Osteoblast (primary cell): ENCODE measurements around the gene WNK2. TPM values are rescaled to one million over a fixed set of nuclear protein-coding genes. Genes with fewer than 3 reads are reported as not detected.

Experiments used
- DNase-seq: peaks from one replicate; pipeline ENCODE4 v3.0.0; 2011; ENCODE audit warnings: low spot score, mixed read lengths; ENCODE audit not compliant: insufficient read length; ENCODE audit errors: missing footprints
- H2AFZ ChIP-seq: 2 replicates; pipeline ENCODE4 v1.6.0; 2011; ENCODE audit warnings: mild to moderate bottlenecking, low read length
- H3K27ac ChIP-seq: 2 replicates; pipeline ENCODE4 v1.5.1; 2011; ENCODE audit warnings: mild to moderate bottlenecking, low read depth, low read length, moderate library complexity
- H3K27me3 ChIP-seq: 2 replicates; pipeline ENCODE4 v1.6.0; 2012; ENCODE audit warnings: mild to moderate bottlenecking, control low read depth, inconsistent platforms, low read length, moderate library complexity; ENCODE audit not compliant: insufficient read depth
- H3K36me3 ChIP-seq: 2 replicates; pipeline ENCODE4 v1.5.1; 2011; ENCODE audit warnings: mild to moderate bottlenecking, low read length, control low read depth, moderate library complexity; ENCODE audit not compliant: insufficient read depth
- H3K4me1 ChIP-seq: 2 replicates; pipeline ENCODE4 v1.5.1; 2011; ENCODE audit warnings: mild to moderate bottlenecking, low read length, control low read depth, moderate library complexity; ENCODE audit not compliant: insufficient read depth
- H3K4me2 ChIP-seq: 2 replicates; pipeline ENCODE4 v1.6.0; 2011; ENCODE audit warnings: mild to moderate bottlenecking, low read length; ENCODE audit not compliant: insufficient read depth
- H3K4me3 ChIP-seq: fragments of 200-600 bp; sonication (generic); 3 replicates; pipeline ENCODE4 v1.5.1; 2012; ENCODE audit warnings: mild to moderate bottlenecking, low read length, inconsistent platforms; ENCODE audit not compliant: insufficient read depth
- H3K79me2 ChIP-seq: 2 replicates; pipeline ENCODE4 v1.6.0; 2012; ENCODE audit warnings: mild to moderate bottlenecking, low read length, control low read depth, inconsistent platforms; ENCODE audit not compliant: insufficient read depth
- H3K9me3 ChIP-seq: 2 replicates; pipeline ENCODE4 v1.5.1; 2011; ENCODE audit warnings: low read depth, low read length, control low read depth
- H4K20me1 ChIP-seq: 2 replicates; pipeline ENCODE4 v1.6.0; 2012; ENCODE audit warnings: mild to moderate bottlenecking, low read length, control low read depth; ENCODE audit not compliant: insufficient read depth
- CTCF ChIP-seq: IDR thresholded peaks from 2 replicates; pipeline ENCODE4 v1.5.1; 2011; ENCODE audit warnings: mild to moderate bottlenecking, low read depth, low read length, moderate library complexity; ENCODE audit errors: extremely low read depth
- total RNA-seq: library from RNA; depleted of rRNA; stranded (reverse); fragments of >200 nt; gene quantifications from 2 replicates; pipeline ENCODE4 v1.2.3, GENCODE V29; 2012

The WNK2 gene
- total RNA-seq, 1 donor: not detected

- H4K20me1 ChIP-seq: no peaks in the 10 kb centered on the region
- H3K4me3 ChIP-seq: no peak overlapping the region
- no peak overlapping the region for H3K4me2 ChIP-seq
- no peak overlapping the region for H2AFZ ChIP-seq
- peak; percentile 66 for DNase-seq
- H3K27me3 ChIP-seq: no peaks in the 10 kb centered on the region
- H3K79me2 ChIP-seq: no peaks in the 10 kb centered on the region
- no peaks in the 10 kb centered on the region for H3K4me1 ChIP-seq
- no peaks in the 10 kb centered on the region for H3K9me3 ChIP-seq
- H3K36me3 ChIP-seq: no peaks in the 10 kb centered on the region
- TF ChIP-seq CTCF: no peak
- H3K27ac ChIP-seq: no peak overlapping the region
Measured at GRCh38 chr9:93260263-93261066, 76.5 kb downstream of the WNK2 start.

DNA sequence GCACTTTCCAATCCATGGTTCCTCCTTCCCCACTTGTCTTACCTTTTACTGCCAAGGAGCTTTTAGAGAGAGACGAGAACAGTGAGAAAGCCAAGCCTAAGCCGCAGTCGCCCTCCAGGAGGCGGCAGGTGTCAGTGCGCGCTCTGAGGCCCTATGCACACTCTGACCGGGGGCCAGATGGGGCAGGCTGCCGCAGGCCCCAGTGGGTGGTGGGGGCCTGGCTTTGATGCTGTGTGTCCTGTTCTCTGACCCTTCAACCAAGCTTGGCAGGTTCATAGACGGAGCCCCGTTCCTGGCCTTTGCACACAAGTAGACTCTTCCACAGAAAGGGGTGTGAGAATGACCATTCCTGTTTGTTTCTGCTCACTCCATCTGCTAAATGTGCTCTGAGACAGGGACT is 77.3 kb downstream of the WNK2 start:
- H3K4me3 ChIP-seq: no peak overlapping the region
- H3K79me2 ChIP-seq: no peaks in the 10 kb centered on the region
- H3K36me3 ChIP-seq: no peaks in the 10 kb centered on the region
- H4K20me1 ChIP-seq: no peaks in the 10 kb centered on the region
- no peaks in the 10 kb centered on the region for H3K9me3 ChIP-seq
- no peak overlapping the region for H2AFZ ChIP-seq
- no peak overlapping the region for H3K4me2 ChIP-seq
- no peaks in the 10 kb centered on the region for H3K4me1 ChIP-seq
- DNase-seq: peak; percentile 85
- H3K27ac ChIP-seq: no peak overlapping the region
- no peak for TF ChIP-seq CTCF
- H3K27me3 ChIP-seq: no peaks in the 10 kb centered on the region

DNA sequence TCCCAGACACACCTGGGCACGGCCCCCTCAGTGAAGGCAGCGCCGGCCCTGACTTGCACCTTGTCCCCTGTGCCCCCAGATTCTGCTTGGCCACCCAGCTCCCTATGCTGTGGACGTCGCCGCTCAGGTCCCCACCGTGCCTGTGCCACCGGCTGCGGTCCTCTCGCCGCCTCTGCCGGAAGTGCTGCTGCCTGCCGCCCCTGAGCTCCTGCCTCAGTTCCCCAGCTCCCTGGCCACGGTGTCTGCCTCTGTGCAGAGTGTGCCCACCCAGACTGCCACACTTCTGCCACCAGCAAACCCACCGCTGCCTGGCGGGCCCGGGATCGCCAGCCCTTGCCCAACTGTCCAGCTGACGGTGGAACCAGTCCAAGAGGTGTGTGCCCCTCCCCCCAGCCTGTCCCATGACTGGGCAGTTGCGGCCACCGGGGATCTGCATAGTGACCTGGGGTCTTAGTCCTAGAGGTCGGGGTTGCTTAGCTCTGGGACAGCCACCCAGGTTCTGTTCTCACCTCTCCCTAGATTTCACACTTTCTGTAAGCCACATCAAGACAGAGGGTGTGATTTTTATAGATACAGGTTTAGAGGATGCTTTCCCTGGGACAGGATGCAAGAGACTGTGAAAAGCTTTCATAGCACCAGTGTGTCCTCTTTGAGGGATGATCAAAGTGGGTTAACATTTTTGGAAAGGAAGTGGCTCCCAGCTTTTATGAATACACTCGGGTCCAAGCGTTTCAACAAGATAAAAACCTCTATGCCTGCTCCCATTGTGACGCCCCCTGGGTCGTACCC is 78.0 kb downstream of the WNK2 start:
- H3K4me1 ChIP-seq: no peaks in the 10 kb centered on the region
- no peaks in the 10 kb centered on the region for H3K27me3 ChIP-seq
- no peak overlapping the region for H3K4me3 ChIP-seq
- H3K79me2 ChIP-seq: no peaks in the 10 kb centered on the region
- H2AFZ ChIP-seq: no peak overlapping the region
- H4K20me1 ChIP-seq: no peaks in the 10 kb centered on the region
- H3K36me3 ChIP-seq: no peaks in the 10 kb centered on the region
- no peak overlapping the region for H3K27ac ChIP-seq
- no peak overlapping the region for H3K4me2 ChIP-seq
- no peak for TF ChIP-seq CTCF
- H3K9me3 ChIP-seq: no peaks in the 10 kb centered on the region
- peak; percentile 61 for DNase-seq
